GM18526 (cell line): ENCODE results near the gene RPS6KL1.

Experiments used
- POLR2A ChIP-seq: IDR thresholded peaks from 3 replicates; pipeline ENCODE4 v1.6.1; 2011; ENCODE audit not compliant: insufficient read length; ENCODE audit errors: extremely low read depth

Gene RPS6KL1

GRCh38 chr14:74909911-74910310 is 13.1 kb downstream of the RPS6KL1 start:
- TF ChIP-seq POLR2A: no peak

GRCh38 chr14:74909501-74909900 is 13.6 kb downstream of the RPS6KL1 start:
- no peak for TF ChIP-seq POLR2A

GRCh38 chr14:74908861-74909341 is 14.2 kb downstream of the RPS6KL1 start:
- no peak for TF ChIP-seq POLR2A

GRCh38 chr14:74907744-74908143 is 15.3 kb downstream of the RPS6KL1 start:
- TF ChIP-seq POLR2A: no peak

- TF ChIP-seq POLR2A: no peak
Observed at GRCh38 chr14:74906925-74907521, 16.0 kb downstream of the RPS6KL1 start.

- TF ChIP-seq POLR2A: no peak
Observed at GRCh38 chr14:74905595-74906142, 17.4 kb downstream of the RPS6KL1 start.

GRCh38 chr14:74904635-74905503 is 18.2 kb downstream of the RPS6KL1 start:
- TF ChIP-seq POLR2A: no peak

GRCh38 chr14:74902941-74903705 is 19.9 kb downstream of the RPS6KL1 start:
- TF ChIP-seq POLR2A: no peak

GRCh38 chr14:74898694-74899093 is 24.4 kb downstream of the RPS6KL1 start:
- TF ChIP-seq POLR2A: no peak

GRCh38 chr14:74898083-74898482 is 25.0 kb downstream of the RPS6KL1 start:
- no peak for TF ChIP-seq POLR2A

- no peak for TF ChIP-seq POLR2A
Observed at GRCh38 chr14:74897642-74898041, 25.4 kb downstream of the RPS6KL1 start.

GRCh38 chr14:74896400-74896799 is 26.7 kb downstream of the RPS6KL1 start:
- TF ChIP-seq POLR2A: no peak

GRCh38 chr14:74893614-74894091 is 29.4 kb downstream of the RPS6KL1 start:
- TF ChIP-seq POLR2A: no peak

GRCh38 chr14:74892745-74893144 is 30.3 kb downstream of the RPS6KL1 start:
- TF ChIP-seq POLR2A: no peak

- TF ChIP-seq POLR2A: no peak
Observed at GRCh38 chr14:74891870-74892269, 31.2 kb downstream of the RPS6KL1 start.

GRCh38 chr14:74890262-74890661 is 32.8 kb downstream of the RPS6KL1 start:
- TF ChIP-seq POLR2A: no peak
